DMS153 treated with DMSO at 0.1 percent for 48 hours (cell line): ENCODE results near the gene NCBP3.

Experiments
- DNase-seq: peaks from one replicate; lab custom pipeline; 2025; ENCODE audit not compliant: unreplicated experiment; lab: John Stamatoyannopoulos, UW

Gene NCBP3

GRCh38 chr17:3761036-3761917 is 84.8 kb downstream of the NCBP3 start:
- DNase-seq: no peak

GRCh38 chr17:3759597-3760216 is 86.3 kb downstream of the NCBP3 start:
- no peak for DNase-seq

DNA sequence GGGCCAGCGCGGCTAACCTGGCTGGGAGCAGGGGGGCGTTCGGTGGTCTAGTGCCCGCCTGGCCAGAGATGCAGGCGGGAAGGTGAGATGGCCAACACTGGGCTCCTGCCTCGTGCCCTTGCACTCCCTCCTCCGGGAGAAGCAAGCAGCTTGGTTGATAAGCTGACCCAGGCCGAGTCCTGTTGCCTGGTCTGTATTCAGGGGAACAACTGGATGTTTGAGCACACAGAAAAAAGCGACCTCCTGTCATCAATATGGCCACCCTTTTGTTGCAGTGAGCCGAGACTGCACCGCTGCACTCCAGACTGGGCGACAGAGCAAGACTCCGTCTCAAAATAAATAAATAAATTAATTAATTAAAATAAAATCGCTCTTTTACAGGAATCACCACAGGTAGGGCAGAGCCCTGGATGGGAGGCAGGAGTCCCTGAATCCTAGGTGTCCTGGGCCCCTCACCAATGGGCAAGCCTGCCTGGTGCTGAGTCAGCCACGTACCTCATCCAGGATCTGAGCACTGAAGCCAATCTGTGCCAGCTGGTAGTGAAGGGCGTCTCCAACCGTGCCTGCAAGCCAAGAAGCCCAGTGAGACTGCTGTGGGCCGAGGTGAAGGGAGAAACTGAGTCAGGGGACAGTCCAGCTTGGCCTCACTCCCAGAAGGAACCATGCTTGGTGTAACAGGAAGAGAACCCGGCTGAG is 90.6 kb downstream of the NCBP3 start:
- DNase-seq: no peak

GRCh38 chr17:3754458-3755334 is 91.3 kb downstream of the NCBP3 start:
- peak; percentile 76 for DNase-seq

GRCh38 chr17:3754066-3754457 is 92.0 kb downstream of the NCBP3 start:
- no peak for DNase-seq

DNA sequence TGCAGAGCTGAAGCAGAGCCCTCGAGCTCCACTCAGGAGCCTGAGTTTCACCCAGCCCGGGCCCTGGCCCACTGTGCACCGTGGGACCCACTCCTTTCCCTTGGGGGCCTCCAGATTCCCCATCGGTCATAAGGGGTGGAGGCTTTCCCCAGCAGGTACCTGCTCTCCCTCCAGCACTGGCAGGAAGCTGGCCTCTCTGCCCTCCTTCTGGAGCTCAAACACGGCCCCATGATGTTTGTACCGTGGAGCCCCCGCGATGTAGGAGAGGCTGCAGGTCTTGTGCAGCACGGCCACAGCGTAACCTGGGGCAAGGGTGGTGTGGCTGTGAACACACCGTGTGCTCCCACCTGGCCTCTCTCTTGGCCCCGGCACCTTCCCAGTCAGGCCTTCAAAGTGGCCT is 92.4 kb downstream of the NCBP3 start:
- no peak for DNase-seq
